ENCODE data around the gene GANC.
"Not testable (repeated sequence)": the region's sequence is repeated elsewhere in the genome, so short reads cannot be mapped to it uniquely, and the experiment has no call there.

Gene GANC, protein sequence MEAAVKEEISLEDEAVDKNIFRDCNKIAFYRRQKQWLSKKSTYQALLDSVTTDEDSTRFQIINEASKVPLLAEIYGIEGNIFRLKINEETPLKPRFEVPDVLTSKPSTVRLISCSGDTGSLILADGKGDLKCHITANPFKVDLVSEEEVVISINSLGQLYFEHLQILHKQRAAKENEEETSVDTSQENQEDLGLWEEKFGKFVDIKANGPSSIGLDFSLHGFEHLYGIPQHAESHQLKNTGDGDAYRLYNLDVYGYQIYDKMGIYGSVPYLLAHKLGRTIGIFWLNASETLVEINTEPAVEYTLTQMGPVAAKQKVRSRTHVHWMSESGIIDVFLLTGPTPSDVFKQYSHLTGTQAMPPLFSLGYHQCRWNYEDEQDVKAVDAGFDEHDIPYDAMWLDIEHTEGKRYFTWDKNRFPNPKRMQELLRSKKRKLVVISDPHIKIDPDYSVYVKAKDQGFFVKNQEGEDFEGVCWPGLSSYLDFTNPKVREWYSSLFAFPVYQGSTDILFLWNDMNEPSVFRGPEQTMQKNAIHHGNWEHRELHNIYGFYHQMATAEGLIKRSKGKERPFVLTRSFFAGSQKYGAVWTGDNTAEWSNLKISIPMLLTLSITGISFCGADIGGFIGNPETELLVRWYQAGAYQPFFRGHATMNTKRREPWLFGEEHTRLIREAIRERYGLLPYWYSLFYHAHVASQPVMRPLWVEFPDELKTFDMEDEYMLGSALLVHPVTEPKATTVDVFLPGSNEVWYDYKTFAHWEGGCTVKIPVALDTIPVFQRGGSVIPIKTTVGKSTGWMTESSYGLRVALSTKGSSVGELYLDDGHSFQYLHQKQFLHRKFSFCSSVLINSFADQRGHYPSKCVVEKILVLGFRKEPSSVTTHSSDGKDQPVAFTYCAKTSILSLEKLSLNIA (N-terminal part only)

DNA sequence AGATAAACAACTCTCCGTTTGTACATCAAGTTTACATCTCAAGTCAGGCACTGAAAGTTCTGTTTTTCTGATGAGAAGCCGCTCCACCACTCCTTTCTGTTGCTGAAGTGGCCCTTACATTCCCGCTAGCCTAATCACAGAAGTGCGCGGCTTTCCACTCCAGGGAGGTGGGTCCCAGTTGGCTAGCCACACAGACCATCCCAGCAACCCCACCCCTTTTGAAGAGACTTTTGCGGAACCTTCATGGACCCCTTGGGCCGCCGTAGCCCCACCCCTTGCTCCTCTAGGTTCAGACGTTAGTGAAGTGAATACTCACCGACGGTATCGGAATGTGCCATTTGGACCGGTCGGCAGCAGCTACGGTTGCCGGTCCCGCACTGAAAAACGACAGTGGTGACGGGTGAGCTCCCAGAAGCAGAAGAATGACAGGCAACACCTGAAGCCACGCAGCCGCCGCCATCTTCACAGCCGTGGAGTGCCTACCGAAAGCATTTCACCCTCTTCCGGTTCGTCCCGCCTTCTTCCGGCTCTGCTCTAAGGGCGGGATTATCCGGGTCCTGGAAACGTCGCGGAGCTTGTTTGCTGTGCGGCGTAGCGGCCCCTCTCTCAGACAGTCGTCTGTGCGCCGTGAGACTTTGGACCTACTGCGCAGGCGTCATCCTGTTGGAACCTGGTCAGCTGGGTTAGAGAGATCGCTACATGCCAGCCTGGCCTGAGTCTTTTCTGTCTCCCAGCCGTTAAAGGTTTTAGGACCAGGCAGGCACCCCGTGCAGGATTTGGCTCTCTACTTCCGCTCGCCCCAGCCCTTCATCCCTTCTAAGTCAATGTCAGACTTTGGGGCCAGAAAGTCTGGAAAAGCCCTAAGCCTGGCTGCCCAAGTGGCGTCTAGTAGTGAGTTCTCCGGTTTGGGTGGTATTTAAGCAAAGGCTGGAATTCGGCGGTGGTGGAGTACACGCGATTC is at the start of gene GANC, which contains the start of gene TMEM87A:
TSS of gene GANC (plus strand) at position 263 of the 961 bp plus-strand sequence. CDS start 1,281 bp downstream, outside the sequence.
TSS of gene TMEM87A (minus strand) at position 495 of the 961 bp plus-strand sequence. CDS start at position 460, 35 bp downstream.
- peak; percentile 99 for DNase-seq (ENCODE audit: low read depth in 2 of 2)
- TF ChIP-seq, protein P1, sequence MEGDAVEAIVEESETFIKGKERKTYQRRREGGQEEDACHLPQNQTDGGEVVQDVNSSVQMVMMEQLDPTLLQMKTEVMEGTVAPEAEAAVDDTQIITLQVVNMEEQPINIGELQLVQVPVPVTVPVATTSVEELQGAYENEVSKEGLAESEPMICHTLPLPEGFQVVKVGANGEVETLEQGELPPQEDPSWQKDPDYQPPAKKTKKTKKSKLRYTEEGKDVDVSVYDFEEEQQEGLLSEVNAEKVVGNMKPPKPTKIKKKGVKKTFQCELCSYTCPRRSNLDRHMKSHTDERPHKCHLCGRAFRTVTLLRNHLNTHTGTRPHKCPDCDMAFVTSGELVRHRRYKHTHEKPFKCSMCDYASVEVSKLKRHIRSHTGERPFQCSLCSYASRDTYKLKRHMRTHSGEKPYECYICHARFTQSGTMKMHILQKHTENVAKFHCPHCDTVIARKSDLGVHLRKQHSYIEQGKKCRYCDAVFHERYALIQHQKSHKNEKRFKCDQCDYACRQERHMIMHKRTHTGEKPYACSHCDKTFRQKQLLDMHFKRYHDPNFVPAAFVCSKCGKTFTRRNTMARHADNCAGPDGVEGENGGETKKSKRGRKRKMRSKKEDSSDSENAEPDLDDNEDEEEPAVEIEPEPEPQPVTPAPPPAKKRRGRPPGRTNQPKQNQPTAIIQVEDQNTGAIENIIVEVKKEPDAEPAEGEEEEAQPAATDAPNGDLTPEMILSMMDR (IDR thresholded peaks at IDR 0.05; ENCODE audit: low read depth, low read length) = no peak
- peak within 1 kb of the TSS; percentile 84 to 96 for H3K4me3 ChIP-seq (replicated peaks in 1 of 2; ENCODE audit: low read depth in 2 of 2, low read length in 2 of 2)

DNA sequence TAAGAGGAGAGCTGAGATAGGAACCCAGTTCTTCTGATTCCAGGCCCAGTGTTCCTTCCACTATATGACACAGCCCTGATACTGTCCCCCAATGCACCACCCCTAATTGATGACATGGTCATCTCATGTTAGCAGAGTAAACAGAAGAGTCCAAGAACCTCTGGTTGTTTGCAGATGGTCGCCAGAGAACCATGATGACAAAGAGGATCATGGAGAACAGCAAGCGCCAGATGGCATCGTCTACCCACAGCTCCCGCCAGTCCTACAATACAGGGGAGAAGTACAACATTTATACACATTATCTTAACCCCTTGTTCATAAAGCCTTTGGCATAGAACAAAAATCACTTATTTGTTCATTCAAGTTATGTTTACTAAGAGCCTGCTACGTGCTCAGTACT is 46.4 kb upstream of the GANC start:
- TF ChIP-seq, protein P1 (IDR thresholded peaks at IDR 0.05; ENCODE audit: low read depth, low read length) = no peak
- no peak overlapping the region for H3K4me3 ChIP-seq (replicated peaks in 1 of 2; ENCODE audit: low read depth in 2 of 2, low read length in 2 of 2)
- DNase-seq (ENCODE audit: low read depth in 2 of 2) = no peak

DNA sequence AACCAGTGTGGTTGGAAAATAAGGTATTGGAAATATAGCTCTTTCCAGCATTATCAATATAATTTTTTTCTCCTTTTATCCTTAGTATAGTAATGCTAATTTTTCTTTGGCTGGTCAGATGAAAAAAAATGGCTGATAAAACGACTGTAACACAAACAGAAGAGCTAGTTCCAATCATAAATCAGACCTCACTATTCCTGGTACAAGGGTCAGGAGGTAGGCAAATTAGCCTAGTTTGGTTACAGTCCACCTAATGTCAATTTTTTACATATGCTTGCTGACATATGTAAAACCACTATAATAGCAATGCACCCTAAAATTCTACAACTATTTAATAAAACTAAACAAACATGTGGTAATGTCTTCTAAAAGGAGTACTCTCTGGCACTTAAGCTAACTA is 45.0 kb upstream of the GANC start:
- no peak overlapping the region for H3K4me3 ChIP-seq (replicated peaks in 1 of 2; ENCODE audit: low read depth in 2 of 2, low read length in 2 of 2)
- DNase-seq (ENCODE audit: low read depth in 2 of 2) = no peak
- TF ChIP-seq, protein P1 (IDR thresholded peaks at IDR 0.05; ENCODE audit: low read depth, low read length) = no peak

DNA sequence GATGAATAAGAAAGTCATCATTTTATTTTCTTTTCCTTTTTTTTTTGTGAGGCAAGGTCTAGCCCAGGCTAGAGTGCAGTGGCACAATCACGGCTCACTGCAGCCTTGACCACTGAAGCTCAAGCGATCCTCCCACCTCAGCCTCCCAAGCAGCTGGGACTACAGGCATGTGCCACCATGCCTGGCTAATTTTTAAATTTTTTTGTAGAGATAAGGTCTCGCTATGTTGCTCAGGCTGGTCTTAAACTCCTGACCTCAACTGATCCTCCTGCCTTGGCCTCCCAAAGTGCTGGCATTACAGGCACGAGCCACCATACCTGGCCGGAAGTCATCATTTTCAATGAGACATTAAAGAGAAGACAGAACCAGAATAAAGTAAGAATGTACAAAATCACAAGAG is 44.0 kb upstream of the GANC start:
- DNase-seq (ENCODE audit: low read depth in 2 of 2); H3K4me3 ChIP-seq (replicated peaks in 1 of 2; ENCODE audit: low read depth in 2 of 2, low read length in 2 of 2): not testable (repeated sequence)

DNA sequence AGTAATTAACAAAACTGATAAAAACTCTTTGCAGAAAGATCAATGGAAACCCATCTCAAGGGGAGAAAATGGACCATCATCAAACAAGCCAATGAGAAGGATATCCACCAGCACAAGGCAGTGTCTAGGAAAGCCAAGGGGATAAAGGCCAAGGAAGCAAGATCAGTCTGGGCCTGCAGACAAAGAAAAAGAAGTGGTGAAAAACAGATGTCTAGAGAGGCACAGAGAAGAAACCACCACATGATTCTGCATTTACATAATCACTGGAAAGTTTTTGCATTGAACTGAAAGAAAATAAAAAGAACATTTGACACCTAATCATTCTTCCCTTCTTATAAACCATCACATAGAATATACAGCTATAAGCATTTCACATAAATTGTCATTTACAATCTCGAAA is 41.9 kb upstream of the GANC start:
- no peak for DNase-seq (ENCODE audit: low read depth in 2 of 2)
- TF ChIP-seq, protein P1 (IDR thresholded peaks at IDR 0.05; ENCODE audit: low read depth, low read length) = no peak
- no peak overlapping the region for H3K4me3 ChIP-seq (replicated peaks in 1 of 2; ENCODE audit: low read depth in 2 of 2, low read length in 2 of 2)

DNA sequence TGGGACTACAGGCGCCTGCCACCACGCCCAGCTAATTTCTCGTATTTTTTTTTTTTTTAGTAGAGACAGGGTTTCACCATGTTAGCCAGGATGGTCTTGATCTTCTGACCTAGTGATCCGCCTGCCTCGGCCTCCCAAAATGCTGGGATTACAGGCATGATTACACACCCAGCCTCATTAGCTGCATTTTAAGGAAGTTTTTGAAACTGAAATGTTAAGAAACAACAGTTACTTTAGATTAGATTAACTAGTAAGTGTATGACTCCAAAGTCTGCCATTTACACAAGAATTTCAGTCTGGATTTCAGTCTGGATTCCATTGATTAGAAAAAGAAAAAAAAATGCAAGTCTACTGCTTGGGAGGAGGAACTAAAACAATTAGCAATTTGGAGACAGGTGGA is 40.4 kb upstream of the GANC start:
- no peak for DNase-seq (ENCODE audit: low read depth in 2 of 2)
- H3K4me3 ChIP-seq (replicated peaks in 1 of 2; ENCODE audit: low read depth in 2 of 2, low read length in 2 of 2) = no peak overlapping the region
- TF ChIP-seq, protein P1 (IDR thresholded peaks at IDR 0.05; ENCODE audit: low read depth, low read length) = no peak
